Activated naive CD8-positive, alpha-beta T cell (primary cell): ENCODE data around the gene FSTL5.

Source experiments
- H3K27ac Mint-ChIP-seq: one replicate; pipeline ENCODE4 v1.8.0; 2021; ENCODE audit warnings: mixed read lengths
- H3K27me3 Mint-ChIP-seq: one replicate; pipeline ENCODE4 v1.8.0; 2021; ENCODE audit warnings: mixed read lengths
- H3K36me3 Mint-ChIP-seq: one replicate; pipeline ENCODE4 v1.8.0; 2021; ENCODE audit warnings: mixed read lengths
- H3K4me1 Mint-ChIP-seq: one replicate; pipeline ENCODE4 v1.8.0; 2021; ENCODE audit warnings: low read depth, mixed read lengths
- H3K4me3 Mint-ChIP-seq: one replicate; pipeline ENCODE4 v1.8.0; 2021; ENCODE audit warnings: mild to moderate bottlenecking, mixed read lengths
- H3K9me3 Mint-ChIP-seq: one replicate; pipeline ENCODE4 v1.8.0; 2021; ENCODE audit warnings: low read depth, mixed read lengths

Gene FSTL5

GRCh38 chr4:161336016-161336530 is 827.7 kb downstream of the FSTL5 start:
- H3K27ac Mint-ChIP-seq: no peak overlapping the region
- no peak overlapping the region for H3K4me3 Mint-ChIP-seq
- H3K27me3 Mint-ChIP-seq: no peaks in the 10 kb centered on the region
- peaks cover 7% of the 10 kb centered on the region for H3K9me3 Mint-ChIP-seq
- H3K4me1 Mint-ChIP-seq: no peaks in the 10 kb centered on the region
- no peaks in the 10 kb centered on the region for H3K36me3 Mint-ChIP-seq
